GM12878 (cell line): ENCODE measurements around the gene NSG2. TPM values are rescaled to one million over a fixed set of nuclear protein-coding genes. Genes with fewer than 3 reads are reported as not detected.

Experiments used
- ATAC-seq: fragments of 200-7000 bp; cut with Tn5 transposase; 3 replicates; pipeline ENCODE4 v1.9.1; 2020; ENCODE audit warnings: mild to moderate bottlenecking, moderate library complexity
- BruUV-seq: library from RNA; stranded (reverse); fragments of 400-500 nt; replicated peaks from 2 replicates; lab custom pipeline; 2021; lab: Mats Ljungman, UMichigan
- CTCF ChIA-PET: fragments of 300-600 bp; sonication (Branson Sonifier 250); formaldehyde crosslinking; extraction: SDS; loops from one replicate; lab custom pipeline; 2021; ENCODE audit warnings: inconsistent platforms; lab: Yijun Ruan, JAX
- POLR2A ChIA-PET: fragments of 350-600 bp; formaldehyde crosslinking; extraction: SDS; loops from one replicate; lab custom pipeline; 2021; ENCODE audit warnings: inconsistent platforms; lab: Charles Lee
- RAD21 ChIA-PET: fragments of 300-600 bp; sonication (Branson Sonifier 250); formaldehyde crosslinking; loops from one replicate; lab custom pipeline; 2023; ENCODE audit warnings: antibody characterized with exemption; ENCODE audit not compliant: unreplicated experiment; lab: Charles Lee
- SMC1A ChIA-PET: fragments of 300-600 bp; sonication (Branson Sonifier 250); formaldehyde crosslinking; loops from one replicate; lab custom pipeline; 2023; ENCODE audit not compliant: unreplicated experiment, uncharacterized antibody; lab: Charles Lee
- DNase-seq: peaks from one replicate; pipeline ENCODE4 v3.0.0-alpha.2; 2011; ENCODE audit warnings: low read depth, low spot score
- FAIRE-seq: peaks from 3 replicates; lab custom pipeline; 2011; peaks lifted over from hg19 to GRCh38; lab: Jason Lieb, UNC
- H2AFZ ChIP-seq: 2 replicates; pipeline ENCODE4 v1.6.0; 2011; ENCODE audit warnings: low read depth, low read length, control low read depth; ENCODE audit not compliant: control insufficient read depth
- H3K27ac ChIP-seq: 2 replicates; pipeline ENCODE4 v1.5.1; 2011; ENCODE audit warnings: control low read depth; ENCODE audit not compliant: control insufficient read depth, insufficient read depth
- H3K27me3 ChIP-seq, 2 experiments: replicated peaks in 1 of 2; 2 replicates each; pipeline versions ENCODE4 v1.6.0 to v1.6.1; 2011; ENCODE audit warnings: low read length in 1 of 2; ENCODE audit not compliant: control insufficient read depth in 2 of 2, insufficient read depth in 2 of 2
- H3K36me3 ChIP-seq, 2 experiments: 2 replicates each; pipeline ENCODE4 v1.5.1; 2011; ENCODE audit warnings: low read length in 1 of 2; ENCODE audit not compliant: control insufficient read depth in 2 of 2, insufficient read depth in 2 of 2
- H3K4me1 ChIP-seq: 2 replicates; pipeline ENCODE4 v1.6.1; 2011; ENCODE audit warnings: mild to moderate bottlenecking, low read length, moderate library complexity, mixed read lengths; ENCODE audit not compliant: control insufficient read depth, insufficient read depth
- H3K4me2 ChIP-seq: 2 replicates; pipeline ENCODE4 v1.6.0; 2011; ENCODE audit warnings: control low read depth; ENCODE audit not compliant: control insufficient read depth, insufficient read depth
- H3K4me3 ChIP-seq: fragments of 200-600 bp; sonication (generic); 2 replicates; pipeline ENCODE4 v1.5.1; 2016
- H3K79me2 ChIP-seq: 2 replicates; pipeline ENCODE4 v1.6.0; 2011; ENCODE audit warnings: low read length; ENCODE audit not compliant: control insufficient read depth, insufficient read depth
- H3K9ac ChIP-seq: 2 replicates; pipeline ENCODE4 v1.8.0; 2011; ENCODE audit warnings: low read length, control low read depth, mixed read lengths; ENCODE audit not compliant: control insufficient read depth, insufficient read depth
- H3K9me3 ChIP-seq: replicated peaks from 3 replicates; pipeline ENCODE4 v1.5.1; 2011; ENCODE audit warnings: mild to moderate bottlenecking, low read length; ENCODE audit not compliant: control insufficient read depth, insufficient read depth
- H4K20me1 ChIP-seq: 2 replicates; pipeline ENCODE4 v1.6.0; 2011; ENCODE audit not compliant: control insufficient read depth, insufficient read depth
- CEBPB ChIP-seq, 2 experiments: fragments of 150-350 bp in 1 of 2; IDR thresholded peaks; 2 replicates each; pipeline ENCODE4 v1.6.1; 2012 to 2014; ENCODE audit warnings: low read depth in 2 of 2, low read length in 2 of 2, borderline replicate concordance in 1 of 2, inconsistent platforms in 1 of 2
- EP300 ChIP-seq, 2 experiments: fragments of 150-350 bp in 1 of 2; IDR thresholded peaks; 2 replicates each; pipeline ENCODE4 v1.6.1; 2011 to 2012; ENCODE audit warnings: low read depth in 2 of 2, low read length in 2 of 2, borderline replicate concordance in 1 of 2, improper control_type of control experiment in 1 of 2, inconsistent platforms in 1 of 2; ENCODE audit not compliant: control insufficient read depth in 1 of 2
- ETV6 ChIP-seq, 2 experiments: fragments of 450-650 bp in 1 of 2; IDR thresholded peaks in 1 of 2; conservative IDR thresholded peaks in 1 of 2; 2 replicates each; pipeline ENCODE4 v1.6.1; 2014; ENCODE audit warnings: antibody characterized with exemption in 1 of 2, borderline replicate concordance in 1 of 2, low read depth in 1 of 2, mild to moderate bottlenecking in 1 of 2, moderate library complexity in 1 of 2
- EZH2 ChIP-seq: IDR thresholded peaks from 2 replicates; pipeline ENCODE4 v1.6.1; 2012; ENCODE audit warnings: low read depth, mild to moderate bottlenecking, control low read depth, inconsistent platforms, low read length, borderline replicate concordance; ENCODE audit not compliant: control insufficient read depth
- PML ChIP-seq: IDR thresholded peaks from 2 replicates; pipeline ENCODE4 v1.6.1; 2012; ENCODE audit warnings: low read length, inconsistent platforms
- POU2F2 ChIP-seq: IDR thresholded peaks from 3 replicates; pipeline ENCODE4 v1.6.1; 2011; ENCODE audit warnings: low read depth, mild to moderate bottlenecking, low read length, borderline replicate concordance
- RFX5 ChIP-seq: IDR thresholded peaks from 2 replicates; pipeline ENCODE4 v1.6.1; 2011; ENCODE audit warnings: low read depth, low read length, improper control_type of control experiment
- RUNX3 ChIP-seq: IDR thresholded peaks from 2 replicates; pipeline ENCODE4 v1.6.1; 2012; ENCODE audit warnings: low read length, inconsistent platforms
- STAT1 ChIP-seq: fragments of 450-650 bp; conservative IDR thresholded peaks from 2 replicates; pipeline ENCODE4 v1.6.1; 2014; ENCODE audit warnings: antibody characterized with exemption, mild to moderate bottlenecking
- SUZ12 ChIP-seq: fragments of 200-600 bp; sonication (generic); IDR thresholded peaks from one replicate; pipeline ENCODE4 v1.6.1; 2018; ENCODE audit warnings: antibody characterized with exemption, mild to moderate bottlenecking; ENCODE audit not compliant: unreplicated experiment
- ZNF207 ChIP-seq: fragments of 450-650 bp; IDR thresholded peaks from 2 replicates; pipeline ENCODE4 v1.6.1; 2014; ENCODE audit warnings: antibody characterized with exemption, mild to moderate bottlenecking, borderline replicate concordance
- WGBS: methylation state at CpG from one replicate; pipeline ENCODE4 v1.1.6; 2016; ENCODE audit warnings: low lambda C conversion rate; ENCODE audit not compliant: insufficient replicate concordance, insufficient coverage; ENCODE audit errors: missing lambda C conversion rate; 5-methylcytosine and 5-hydroxymethylcytosine counted together
- in situ Hi-C: fragments of 300-500 bp; cut with MboI; formaldehyde crosslinking; loops from 9 replicates; pipeline ENCODE4 v1.14.3; 2018; ENCODE audit warnings: mixed read lengths
- intact Hi-C: fragments of 100-400 bp; cut with micrococcal nuclease; formaldehyde crosslinking; loops from one replicate; pipeline ENCODE4 v1.14.2; 2022; ENCODE audit not compliant: unreplicated experiment
- polyA plus RNA-seq, 11 experiments: library from polyadenylated mRNA; depleted of rRNA in 4 of 11; unstranded in 6 of 11; stranded (reverse) in 5 of 11; fragments of >200 nt; fragmentation: Nextera tagmentation in 4 of 11; fragmentation: Illumina TruSeq in 1 of 11; extraction: Ambion mirVana in 4 of 11; extraction: Trizol in 1 of 11; gene quantifications; 1 replicate in 1 of 11; 2 replicates in 10 of 11; pipeline versions ENCODE4 v1.2.1 to v1.2.3, GENCODE V29; 2011 to 2016; ENCODE audit warnings: inconsistent platforms in 2 of 11, missing spikeins in 2 of 11, low read depth in 1 of 11
- total RNA-seq, 4 experiments: library from RNA; depleted of rRNA in 3 of 4; stranded (reverse); fragments of >200 nt in 3 of 4; fragmentation: Illumina TruSeq in 1 of 4; extraction: Trizol in 1 of 4; gene quantifications; 2 replicates each; pipeline versions ENCODE4 v1.2.1 to v1.2.3, GENCODE V29; 2013 to 2021
- TF ChIP-seq, protein P1 (sequence below): fragments of 450-650 bp; conservative IDR thresholded peaks from 2 replicates; pipeline ENCODE4 v1.6.1; 2017; ENCODE audit warnings: mild to moderate bottlenecking, moderate library complexity
- TF ChIP-seq, protein P2 (sequence below): fragments of 150-350 bp; IDR thresholded peaks from 2 replicates; pipeline ENCODE4 v1.6.1; 2014; ENCODE audit warnings: mild to moderate bottlenecking, low read depth, low read length

NSG2 gene
- total and polyA plus RNA-seq, 10 of the 15 experiments (the other 5 are each of a cell fraction or from before 2014, with no cell fraction given), result 0.04 to 0.14 TPM; not detected in 8

DNA sequence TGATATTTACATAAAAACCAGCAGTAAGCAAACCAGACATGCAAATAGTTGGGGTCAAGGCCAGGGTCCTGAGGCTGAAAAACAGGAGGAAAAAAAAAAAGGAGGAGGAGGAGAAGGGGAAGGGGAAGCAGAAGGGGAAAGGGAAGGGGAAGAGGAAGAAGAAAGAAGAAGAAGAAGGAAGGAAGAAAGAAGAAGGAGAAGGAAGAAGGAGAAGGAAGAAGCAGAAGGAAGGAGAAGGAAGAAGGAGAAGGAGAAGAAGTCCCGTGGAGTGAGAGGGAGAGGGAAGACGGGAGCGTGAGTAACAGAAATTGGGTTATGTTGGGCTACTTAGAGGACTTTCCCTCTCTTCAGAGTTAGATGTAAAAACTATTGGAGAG is 24.6 kb upstream of the NSG2 start:
- H3K9ac ChIP-seq, result no peak overlapping the region
- H3K27ac ChIP-seq, result no peak overlapping the region
- ChIA-PET CTCF (interaction anchor here (0.6 to 1.2 kb wide), 2 partner anchors 35 to 479 kb away, joined by 4 read pairs; no protein-coding TSS in a partner anchor), RAD21 (no interaction called here), POLR2A (no interaction called here), SMC1A (no interaction called here)
- no peaks in the 10 kb centered on the region for H3K79me2 ChIP-seq
- no peak for DNase-seq
- H3K9me3 ChIP-seq, result no peaks in the 10 kb centered on the region
- H2AFZ ChIP-seq, result no peak overlapping the region
- WGBS, result 6% methylated on average over 3 of the region's 3 CpGs
- FAIRE-seq, result no peak
- H3K4me3 ChIP-seq, result no peak overlapping the region
- no peak for ATAC-seq
- no peaks in the 10 kb centered on the region for H4K20me1 ChIP-seq
- no peak overlapping the region for H3K4me2 ChIP-seq
- H3K36me3 ChIP-seq, result no peaks in the 10 kb centered on the region
- H3K4me1 ChIP-seq, result no peaks in the 10 kb centered on the region
- intact Hi-C loops (loop anchor here (1.0 kb wide), 2 partner anchors 291 to 296 kb away; no protein-coding TSS in a partner anchor), in situ Hi-C loops (no loop called here)
- peaks cover 3% of the 10 kb centered on the region in 2 experiments; a peak in 3 of 4 replicates for H3K27me3 ChIP-seq
- TF ChIP-seq RFX5 (no peak), ZNF207 (no peak), STAT1 (no peak), POU2F2 (no peak), ETV6 (conservative IDR thresholded peaks at IDR 0.05 in 1 of 2, IDR thresholded peaks at IDR 0.05 in 1 of 2; ENCODE audit: borderline replicate concordance in 1 of 2, low read depth in 1 of 2) (no peak), EZH2 (no peak), PML (no peak), SUZ12 (no peak), CEBPB (IDR thresholded peaks at IDR 0.05; ENCODE audit: borderline replicate concordance in 1 of 2, low read depth in 2 of 2, low read length in 2 of 2) (no peak), RUNX3 (no peak), EP300 (IDR thresholded peaks at IDR 0.05; ENCODE audit: borderline replicate concordance in 1 of 2, control insufficient read depth in 1 of 2, low read depth in 2 of 2, low read length in 2 of 2) (no peak)
- TF ChIP-seq, protein P1, sequence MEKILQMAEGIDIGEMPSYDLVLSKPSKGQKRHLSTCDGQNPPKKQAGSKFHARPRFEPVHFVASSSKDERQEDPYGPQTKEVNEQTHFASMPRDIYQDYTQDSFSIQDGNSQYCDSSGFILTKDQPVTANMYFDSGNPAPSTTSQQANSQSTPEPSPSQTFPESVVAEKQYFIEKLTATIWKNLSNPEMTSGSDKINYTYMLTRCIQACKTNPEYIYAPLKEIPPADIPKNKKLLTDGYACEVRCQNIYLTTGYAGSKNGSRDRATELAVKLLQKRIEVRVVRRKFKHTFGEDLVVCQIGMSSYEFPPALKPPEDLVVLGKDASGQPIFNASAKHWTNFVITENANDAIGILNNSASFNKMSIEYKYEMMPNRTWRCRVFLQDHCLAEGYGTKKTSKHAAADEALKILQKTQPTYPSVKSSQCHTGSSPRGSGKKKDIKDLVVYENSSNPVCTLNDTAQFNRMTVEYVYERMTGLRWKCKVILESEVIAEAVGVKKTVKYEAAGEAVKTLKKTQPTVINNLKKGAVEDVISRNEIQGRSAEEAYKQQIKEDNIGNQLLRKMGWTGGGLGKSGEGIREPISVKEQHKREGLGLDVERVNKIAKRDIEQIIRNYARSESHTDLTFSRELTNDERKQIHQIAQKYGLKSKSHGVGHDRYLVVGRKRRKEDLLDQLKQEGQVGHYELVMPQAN, result no peak
- TF ChIP-seq, protein P2, sequence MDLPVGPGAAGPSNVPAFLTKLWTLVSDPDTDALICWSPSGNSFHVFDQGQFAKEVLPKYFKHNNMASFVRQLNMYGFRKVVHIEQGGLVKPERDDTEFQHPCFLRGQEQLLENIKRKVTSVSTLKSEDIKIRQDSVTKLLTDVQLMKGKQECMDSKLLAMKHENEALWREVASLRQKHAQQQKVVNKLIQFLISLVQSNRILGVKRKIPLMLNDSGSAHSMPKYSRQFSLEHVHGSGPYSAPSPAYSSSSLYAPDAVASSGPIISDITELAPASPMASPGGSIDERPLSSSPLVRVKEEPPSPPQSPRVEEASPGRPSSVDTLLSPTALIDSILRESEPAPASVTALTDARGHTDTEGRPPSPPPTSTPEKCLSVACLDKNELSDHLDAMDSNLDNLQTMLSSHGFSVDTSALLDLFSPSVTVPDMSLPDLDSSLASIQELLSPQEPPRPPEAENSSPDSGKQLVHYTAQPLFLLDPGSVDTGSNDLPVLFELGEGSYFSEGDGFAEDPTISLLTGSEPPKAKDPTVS, result no peak
- BruUV-seq, result no TSS peak
